T-helper 1 cell treated with Interleukin-12 subunit alpha and Interleukin-12 subunit beta and Interleukin-4 antibody, amounts not matched to agents 30 μg/mL and 1 μg/mL, for 36 hours (primary cell): Measurements from ENCODE around the gene SCTR.

Experiments
- H3K27ac Mint-ChIP-seq: one replicate; pipeline ENCODE4 v1.8.0; 2021; ENCODE audit warnings: mild to moderate bottlenecking, mixed read lengths
- H3K27me3 Mint-ChIP-seq: one replicate; pipeline ENCODE4 v1.8.0; 2021; ENCODE audit warnings: low read depth, mixed read lengths
- H3K36me3 Mint-ChIP-seq: one replicate; pipeline ENCODE4 v1.8.0; 2021; ENCODE audit warnings: low read depth, mixed read lengths
- H3K4me1 Mint-ChIP-seq: one replicate; pipeline ENCODE4 v1.8.0; 2021; ENCODE audit warnings: low read depth, mixed read lengths
- H3K4me3 Mint-ChIP-seq: one replicate; pipeline ENCODE4 v1.8.0; 2021; ENCODE audit warnings: mild to moderate bottlenecking, moderate library complexity, mixed read lengths
- H3K9me3 Mint-ChIP-seq: one replicate; pipeline ENCODE4 v1.8.0; 2021; ENCODE audit warnings: mixed read lengths

Gene SCTR

GRCh38 chr2:119513832-119514231, 10.5 kb downstream of the SCTR start:
- no peak overlapping the region for H3K4me3 Mint-ChIP-seq
- no peaks in the 10 kb centered on the region for H3K4me1 Mint-ChIP-seq
- no peak overlapping the region for H3K27ac Mint-ChIP-seq
- no peaks in the 10 kb centered on the region for H3K9me3 Mint-ChIP-seq
- no peaks in the 10 kb centered on the region for H3K27me3 Mint-ChIP-seq
- H3K36me3 Mint-ChIP-seq: no peaks in the 10 kb centered on the region

GRCh38 chr2:119512946-119513345, 11.3 kb downstream of the SCTR start:
- Mint-ChIP-seq H3K27ac (no peak overlapping the region), H3K4me3 (no peak overlapping the region), H3K9me3 (no peaks in the 10 kb centered on the region), H3K4me1 (no peaks in the 10 kb centered on the region), H3K36me3 (no peaks in the 10 kb centered on the region), H3K27me3 (no peaks in the 10 kb centered on the region)

- Mint-ChIP-seq H3K27ac (no peak overlapping the region), H3K27me3 (no peaks in the 10 kb centered on the region), H3K4me1 (no peaks in the 10 kb centered on the region), H3K4me3 (no peak overlapping the region), H3K36me3 (no peaks in the 10 kb centered on the region), H3K9me3 (no peaks in the 10 kb centered on the region)
Observed at GRCh38 chr2:119511989-119512388, 12.3 kb downstream of the SCTR start.

GRCh38 chr2:119508756-119509155, 15.5 kb downstream of the SCTR start:
- H3K36me3 Mint-ChIP-seq: no peaks in the 10 kb centered on the region
- H3K27me3 Mint-ChIP-seq: no peaks in the 10 kb centered on the region
- no peak overlapping the region for H3K27ac Mint-ChIP-seq
- H3K4me3 Mint-ChIP-seq: no peak overlapping the region
- peaks cover 5% of the 10 kb centered on the region for H3K9me3 Mint-ChIP-seq
- H3K4me1 Mint-ChIP-seq: no peaks in the 10 kb centered on the region

GRCh38 chr2:119496682-119497081, 27.6 kb downstream of the SCTR start:
- Mint-ChIP-seq H3K27me3 (peaks cover 8% of the 10 kb centered on the region), H3K4me3 (no peak overlapping the region), H3K27ac (no peak overlapping the region), H3K9me3 (peaks cover 24% of the 10 kb centered on the region), H3K36me3 (no peaks in the 10 kb centered on the region), H3K4me1 (no peaks in the 10 kb centered on the region)

- no peaks in the 10 kb centered on the region for H3K36me3 Mint-ChIP-seq
- no peaks in the 10 kb centered on the region for H3K4me1 Mint-ChIP-seq
- H3K27ac Mint-ChIP-seq: no peak overlapping the region
- no peak overlapping the region for H3K4me3 Mint-ChIP-seq
- H3K9me3 Mint-ChIP-seq: peaks cover 19% of the 10 kb centered on the region
- H3K27me3 Mint-ChIP-seq: peaks cover 8% of the 10 kb centered on the region
Observed at GRCh38 chr2:119495948-119496347, 28.3 kb downstream of the SCTR start.

- H3K27ac Mint-ChIP-seq: no peak overlapping the region
- H3K27me3 Mint-ChIP-seq: peaks cover 8% of the 10 kb centered on the region
- no peak overlapping the region for H3K4me3 Mint-ChIP-seq
- H3K9me3 Mint-ChIP-seq: peaks cover 6% of the 10 kb centered on the region
- H3K36me3 Mint-ChIP-seq: no peaks in the 10 kb centered on the region
- H3K4me1 Mint-ChIP-seq: no peaks in the 10 kb centered on the region
Observed at GRCh38 chr2:119494163-119494790, 30.0 kb downstream of the SCTR start.

GRCh38 chr2:119491776-119492525, 32.3 kb downstream of the SCTR start:
- Mint-ChIP-seq H3K27me3 (no peaks in the 10 kb centered on the region), H3K9me3 (no peaks in the 10 kb centered on the region), H3K36me3 (no peaks in the 10 kb centered on the region), H3K4me3 (no peak overlapping the region), H3K27ac (no peak overlapping the region), H3K4me1 (no peaks in the 10 kb centered on the region)

- Mint-ChIP-seq H3K4me1 (no peaks in the 10 kb centered on the region), H3K9me3 (no peaks in the 10 kb centered on the region), H3K4me3 (no peak overlapping the region), H3K36me3 (no peaks in the 10 kb centered on the region), H3K27me3 (no peaks in the 10 kb centered on the region), H3K27ac (no peak overlapping the region)
Observed at GRCh38 chr2:119490653-119491195, 33.6 kb downstream of the SCTR start.

GRCh38 chr2:119490106-119490505, 34.2 kb downstream of the SCTR start:
- Mint-ChIP-seq H3K4me3 (no peak overlapping the region), H3K27ac (no peak overlapping the region), H3K27me3 (no peaks in the 10 kb centered on the region), H3K4me1 (no peaks in the 10 kb centered on the region), H3K36me3 (no peaks in the 10 kb centered on the region), H3K9me3 (no peaks in the 10 kb centered on the region)

- Mint-ChIP-seq H3K36me3 (no peaks in the 10 kb centered on the region), H3K27ac (no peak overlapping the region), H3K4me1 (no peaks in the 10 kb centered on the region), H3K27me3 (no peaks in the 10 kb centered on the region), H3K9me3 (no peaks in the 10 kb centered on the region), H3K4me3 (no peak overlapping the region)
Observed at GRCh38 chr2:119489232-119489952, 34.9 kb downstream of the SCTR start.

- H3K27me3 Mint-ChIP-seq: no peaks in the 10 kb centered on the region
- no peaks in the 10 kb centered on the region for H3K4me1 Mint-ChIP-seq
- no peaks in the 10 kb centered on the region for H3K9me3 Mint-ChIP-seq
- no peak overlapping the region for H3K4me3 Mint-ChIP-seq
- no peak overlapping the region for H3K27ac Mint-ChIP-seq
- no peaks in the 10 kb centered on the region for H3K36me3 Mint-ChIP-seq
Observed at GRCh38 chr2:119488245-119489214, 35.8 kb downstream of the SCTR start.

- H3K4me1 Mint-ChIP-seq: no peaks in the 10 kb centered on the region
- H3K4me3 Mint-ChIP-seq: no peak overlapping the region
- no peaks in the 10 kb centered on the region for H3K36me3 Mint-ChIP-seq
- H3K27me3 Mint-ChIP-seq: no peaks in the 10 kb centered on the region
- no peak overlapping the region for H3K27ac Mint-ChIP-seq
- no peaks in the 10 kb centered on the region for H3K9me3 Mint-ChIP-seq
Observed at GRCh38 chr2:119487434-119488244, 36.6 kb downstream of the SCTR start.
